ENCODE results near the gene RNPS1. TPM values are rescaled to one million over a fixed set of nuclear protein-coding genes. Genes with fewer than 3 reads are reported as not detected.

RNPS1 gene
- polyA plus RNA-seq, 1 of the 3 experiments (the other 2 are of a cell fraction), result 277 TPM

GRCh38 chr16:2212362-2213324 is 55.3 kb downstream of the RNPS1 start:
- no peak for DNase-seq
- Histone ChIP-seq H4K20me1 (ENCODE audit: insufficient read depth) (peaks cover 11% of the 10 kb centered on the region; the same call in 1 of the 2 replicates), H3K4me1 (ENCODE audit: control insufficient read depth in 1 of 2, insufficient read depth in 2 of 2, low read depth in 1 of 2, low read length in 1 of 2) (peaks cover 11 to 22% of the 10 kb centered on the region in 2 experiments; a peak in 2 of 4 replicates), H3K27ac (ENCODE audit: low read depth in 2 of 2, low read length in 1 of 2) (no peak overlapping the region; a peak in 1 of 4 replicates), H3K79me2 (ENCODE audit: insufficient read depth) (peaks cover 19% of the 10 kb centered on the region), H3K4me2 (peak overlapping the region; percentile 92), H3K27me3 (ENCODE audit: insufficient read depth) (no peaks in the 10 kb centered on the region), H3K9me3 (no peaks in the 10 kb centered on the region), H2AFZ (ENCODE audit: low read depth) (no peak overlapping the region), H3F3A (replicated peaks; ENCODE audit: insufficient read depth) (peaks cover 4% of the 10 kb centered on the region), H3K9me2 (no peaks in the 10 kb centered on the region), H3K36me3 (replicated peaks in 1 of 2; ENCODE audit: control insufficient read depth in 1 of 2, insufficient read depth in 2 of 2, low read length in 1 of 2) (peaks cover 0 to 30% of the 10 kb centered on the region in 2 experiments), H3K4me3 (ENCODE audit: low read depth in 2 of 2, low read length in 1 of 2) (peak overlapping the region; percentile 66 to 85), H3K9ac (peak overlapping the region; percentile 54; the same call in 1 of the 2 replicates)
- ChIA-PET CTCF (interaction anchor here (1.2 kb wide), 1 partner anchor 18 kb away, joined by 4 read pairs; no protein-coding TSS in a partner anchor), POLR2A (no interaction called here)
- TF ChIP-seq CHD2 (IDR thresholded peaks at IDR 0.05; ENCODE audit: low read length, partially characterized antibody) (no peak), SIN3A (IDR thresholded peaks at IDR 0.05; ENCODE audit: borderline replicate concordance, low read depth, low read length) (no peak), RFX5 (IDR thresholded peaks at IDR 0.05; ENCODE audit: low read length) (no peak), TCF12 (IDR thresholded peaks at IDR 0.05) (no peak), YY1 (IDR thresholded peaks at IDR 0.05; ENCODE audit: low read depth) (no peak), REST (IDR thresholded peaks at IDR 0.05; ENCODE audit: low read depth, low read length) (no peak), EP300 (IDR thresholded peaks at IDR 0.05; ENCODE audit: borderline replicate concordance in 1 of 2, low read depth in 1 of 2, low read length in 1 of 2) (no peak), EZH2phosphoT487 (IDR thresholded peaks at IDR 0.05; ENCODE audit: borderline replicate concordance, low read depth) (no peak), MAX (IDR thresholded peaks at IDR 0.05; ENCODE audit: low read depth) (no peak), ELF1 (IDR thresholded peaks at IDR 0.05) (no peak), USF1 (IDR thresholded peaks at IDR 0.05; ENCODE audit: borderline replicate concordance, low read depth) (no peak), ZBTB33 (IDR thresholded peaks at IDR 0.05; ENCODE audit: borderline replicate concordance, low read depth) (no peak), RAD21 (IDR thresholded peaks at IDR 0.05; ENCODE audit: low read length) (no peak), NFIC (IDR thresholded peaks at IDR 0.05; ENCODE audit: borderline replicate concordance) (no peak)
- TF ChIP-seq, protein P1, sequence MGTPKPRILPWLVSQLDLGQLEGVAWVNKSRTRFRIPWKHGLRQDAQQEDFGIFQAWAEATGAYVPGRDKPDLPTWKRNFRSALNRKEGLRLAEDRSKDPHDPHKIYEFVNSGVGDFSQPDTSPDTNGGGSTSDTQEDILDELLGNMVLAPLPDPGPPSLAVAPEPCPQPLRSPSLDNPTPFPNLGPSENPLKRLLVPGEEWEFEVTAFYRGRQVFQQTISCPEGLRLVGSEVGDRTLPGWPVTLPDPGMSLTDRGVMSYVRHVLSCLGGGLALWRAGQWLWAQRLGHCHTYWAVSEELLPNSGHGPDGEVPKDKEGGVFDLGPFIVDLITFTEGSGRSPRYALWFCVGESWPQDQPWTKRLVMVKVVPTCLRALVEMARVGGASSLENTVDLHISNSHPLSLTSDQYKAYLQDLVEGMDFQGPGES (IDR thresholded peaks at IDR 0.05; ENCODE audit: low read depth, low read length), result no peak
- 80% methylated on average over 15 of the region's 19 CpGs for WGBS (ENCODE audit: low lambda C conversion rate)

Measured in SK-N-SH (cell line).